Femur (tissue), 1 donor: ENCODE data around the gene PPP4R1.
A peak's percentile ranks its signal among the peaks of the same experiment; 100 is the strongest.
"Not testable (repeated sequence)": the region's sequence is repeated elsewhere in the genome, so short reads cannot be mapped to it uniquely, and the experiment has no call there.

Source experiments
- DNase-seq: peaks from one replicate; pipeline ENCODE4 v3.0.0-alpha.2; 2017

PPP4R1 gene

DNA sequence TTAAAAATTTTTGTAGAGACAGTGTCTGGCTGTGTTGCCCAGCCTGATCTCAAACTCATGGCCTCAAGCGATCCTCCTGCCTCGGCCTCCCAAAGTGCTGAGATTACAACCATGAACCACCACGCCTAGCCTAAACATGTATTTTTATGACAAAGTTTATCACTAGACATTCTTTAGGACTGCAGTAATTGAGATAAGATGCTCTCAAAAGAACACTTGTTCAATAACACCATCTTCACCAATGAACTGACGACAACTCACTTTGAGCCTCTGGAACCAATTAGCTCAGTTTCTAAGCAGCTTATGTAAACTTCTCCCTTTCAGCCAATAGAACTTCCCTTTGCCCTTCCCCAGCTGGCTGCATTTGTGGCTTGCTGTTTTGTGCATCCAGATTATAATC, 15.3 kb upstream of the PPP4R1 start:
- DNase-seq = no peak

DNA sequence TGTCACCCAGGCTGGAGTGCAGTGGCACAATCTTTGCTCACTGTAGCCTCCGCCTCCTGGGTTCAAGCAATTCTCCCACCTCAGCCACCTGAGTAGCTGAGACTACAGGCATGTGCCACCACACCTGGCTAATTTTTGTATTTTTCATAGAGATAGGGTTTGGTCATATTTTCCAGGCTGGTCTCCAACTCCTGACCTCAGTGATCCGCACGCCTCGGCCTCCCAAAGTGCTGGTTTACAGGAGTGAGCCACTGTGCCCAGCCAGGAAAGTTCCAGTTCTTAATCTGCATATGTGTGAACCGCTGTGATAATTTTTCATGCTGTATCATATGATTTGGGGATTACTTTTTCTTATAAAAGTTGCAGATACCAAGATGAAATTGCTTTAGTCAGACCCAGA, 14.6 kb upstream of the PPP4R1 start:
- no peak for DNase-seq

DNA sequence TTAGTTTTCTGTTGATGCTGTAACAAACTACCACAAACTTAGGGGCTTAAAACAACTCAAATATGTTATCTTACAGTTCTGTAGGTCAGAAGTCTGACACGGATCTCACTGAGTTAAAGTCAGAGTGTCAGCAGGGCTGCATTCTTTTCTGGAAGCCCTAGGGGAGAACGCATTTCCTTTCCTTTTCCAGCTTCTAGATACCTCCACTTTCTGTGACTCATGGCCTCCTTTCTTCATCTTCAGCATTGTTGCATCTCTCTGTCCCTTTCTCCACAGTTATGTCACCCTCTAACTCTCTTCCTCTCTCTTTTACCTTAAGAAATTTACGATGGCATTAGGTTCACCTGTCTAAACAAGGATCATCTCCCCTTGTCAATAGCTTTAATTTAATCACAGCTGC, 13.3 kb upstream of the PPP4R1 start:
- no peak for DNase-seq

DNA sequence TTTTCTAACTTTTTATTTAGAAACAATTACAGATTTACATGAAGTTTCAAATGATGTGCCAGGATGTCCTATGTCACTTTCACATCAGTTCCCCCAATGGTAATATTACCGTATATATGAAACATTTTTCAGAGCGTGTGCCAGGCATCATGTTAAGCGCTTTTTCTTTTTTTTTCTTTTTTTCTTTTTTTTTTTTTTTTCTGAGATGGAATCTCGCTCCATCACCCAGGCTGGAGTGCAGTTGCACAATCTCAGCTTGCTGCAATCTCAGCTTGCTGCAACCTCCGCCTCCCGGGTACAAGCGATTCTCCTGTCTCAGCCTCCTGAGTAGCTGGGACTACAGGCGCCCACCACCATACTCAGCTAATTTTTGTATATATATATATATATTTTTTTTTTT, 5.6 kb upstream of the PPP4R1 start:
- no peak for DNase-seq

DNA sequence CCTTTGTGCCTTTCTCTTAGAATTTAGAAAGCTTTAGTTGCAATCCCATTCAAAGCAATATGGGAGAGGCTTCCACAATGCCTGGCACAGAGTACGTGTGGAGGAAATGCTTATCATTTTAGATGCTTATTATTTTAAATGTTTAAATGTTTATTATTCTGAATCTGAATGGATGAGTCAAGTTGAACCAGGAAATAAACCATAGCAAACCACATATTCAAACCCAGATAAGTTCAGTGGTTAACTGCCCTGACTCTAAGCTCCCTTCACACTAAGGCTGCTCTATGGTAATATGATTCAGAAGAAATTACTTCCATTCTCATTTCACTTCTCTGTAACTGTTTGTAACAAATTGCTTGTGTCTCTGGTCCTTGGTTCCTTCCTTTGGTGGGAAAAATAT, 5.2 kb upstream of the PPP4R1 start:
- DNase-seq = no peak

DNA sequence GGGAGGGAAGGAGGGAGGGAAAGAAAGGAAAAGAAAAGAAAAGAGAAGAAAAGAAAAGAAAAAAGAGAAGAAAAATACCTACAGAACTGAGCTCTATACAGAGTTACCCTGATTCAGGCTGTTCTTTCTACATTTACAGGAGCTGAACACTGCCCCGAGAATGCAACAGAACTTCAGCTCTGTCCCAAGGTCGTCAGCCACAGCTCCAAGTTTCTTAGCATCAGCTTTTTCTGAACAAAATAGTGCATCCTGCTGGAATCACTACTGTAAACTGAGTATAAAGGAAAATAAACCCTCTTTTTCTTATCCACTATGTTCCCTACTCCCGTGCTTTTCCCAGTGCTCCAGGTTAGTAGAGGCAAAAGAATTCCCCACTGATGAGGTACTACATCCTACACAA, 4.7 kb upstream of the PPP4R1 start:
- DNase-seq = no peak

DNA sequence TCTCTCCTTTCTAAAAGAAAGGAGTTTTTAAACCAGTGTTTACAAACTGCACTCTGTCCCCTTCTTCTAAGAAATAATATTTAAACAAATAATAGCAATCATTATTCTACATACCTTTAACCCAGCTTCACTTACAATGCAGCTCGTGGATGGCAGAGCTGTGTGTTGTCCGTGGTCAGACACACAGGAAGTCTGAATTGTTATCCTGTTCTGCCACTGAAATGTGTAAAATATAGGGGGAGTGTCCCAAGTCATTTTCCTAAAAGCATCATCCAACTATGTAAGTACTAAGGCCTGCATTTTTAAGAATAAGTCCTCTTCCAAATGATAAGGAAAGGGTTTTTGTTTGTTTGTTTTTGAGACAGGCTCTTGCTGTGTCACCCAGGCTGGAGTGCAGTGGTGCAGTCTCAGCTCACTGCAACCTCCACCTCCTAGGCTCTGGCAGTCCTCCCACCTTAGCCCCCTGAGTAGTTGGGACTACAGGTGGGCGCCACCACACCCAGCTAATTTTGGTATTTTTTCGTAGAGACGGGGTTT, 2.7 kb upstream of the PPP4R1 start:
- DNase-seq = no peak

DNA sequence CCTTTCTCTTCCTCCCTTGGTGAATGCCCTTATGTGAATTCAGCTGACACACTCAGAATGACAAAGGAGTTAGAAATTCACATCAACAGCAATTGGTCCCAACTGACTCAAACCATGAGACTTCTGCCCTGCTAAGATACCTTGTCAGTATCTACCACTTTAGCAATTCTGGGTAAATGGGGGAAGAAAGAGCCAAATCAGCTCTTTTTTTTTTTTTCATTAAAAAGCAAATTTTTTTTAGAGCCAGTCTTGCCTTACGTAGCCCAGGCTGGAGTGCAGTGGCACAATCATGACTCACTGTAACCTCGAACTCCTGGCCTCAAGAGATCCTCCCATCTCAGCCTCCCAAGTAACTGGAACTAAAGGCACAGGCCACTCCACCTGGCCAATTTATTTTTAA, 1.7 kb upstream of the PPP4R1 start:
- DNase-seq = no peak

DNA sequence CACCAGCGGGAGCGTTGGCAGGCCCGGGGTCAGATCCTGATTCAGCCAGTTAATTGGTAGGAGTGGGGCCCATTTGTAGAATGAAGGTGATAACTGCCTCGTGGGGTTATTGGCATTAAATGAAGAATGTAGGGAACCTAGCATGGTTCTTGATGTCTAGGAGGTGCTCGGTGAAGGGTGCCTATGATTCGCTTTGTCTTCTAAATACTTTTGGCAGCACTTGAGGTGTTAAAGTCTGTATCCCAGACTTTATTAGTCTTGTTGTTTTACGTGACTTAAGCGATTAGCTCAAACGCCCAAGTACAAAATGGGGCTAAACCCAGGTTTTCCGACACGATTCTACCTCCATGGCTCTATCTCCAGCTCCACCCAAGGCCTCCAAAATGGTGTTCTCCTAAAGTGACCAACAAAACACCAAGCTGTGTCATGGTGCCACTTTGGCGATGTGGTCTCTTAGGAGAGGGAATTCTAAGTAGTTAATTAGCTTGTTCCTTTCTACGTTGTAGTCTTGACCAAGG, 980 bp upstream of the PPP4R1 start:
- no peak for DNase-seq

DNA sequence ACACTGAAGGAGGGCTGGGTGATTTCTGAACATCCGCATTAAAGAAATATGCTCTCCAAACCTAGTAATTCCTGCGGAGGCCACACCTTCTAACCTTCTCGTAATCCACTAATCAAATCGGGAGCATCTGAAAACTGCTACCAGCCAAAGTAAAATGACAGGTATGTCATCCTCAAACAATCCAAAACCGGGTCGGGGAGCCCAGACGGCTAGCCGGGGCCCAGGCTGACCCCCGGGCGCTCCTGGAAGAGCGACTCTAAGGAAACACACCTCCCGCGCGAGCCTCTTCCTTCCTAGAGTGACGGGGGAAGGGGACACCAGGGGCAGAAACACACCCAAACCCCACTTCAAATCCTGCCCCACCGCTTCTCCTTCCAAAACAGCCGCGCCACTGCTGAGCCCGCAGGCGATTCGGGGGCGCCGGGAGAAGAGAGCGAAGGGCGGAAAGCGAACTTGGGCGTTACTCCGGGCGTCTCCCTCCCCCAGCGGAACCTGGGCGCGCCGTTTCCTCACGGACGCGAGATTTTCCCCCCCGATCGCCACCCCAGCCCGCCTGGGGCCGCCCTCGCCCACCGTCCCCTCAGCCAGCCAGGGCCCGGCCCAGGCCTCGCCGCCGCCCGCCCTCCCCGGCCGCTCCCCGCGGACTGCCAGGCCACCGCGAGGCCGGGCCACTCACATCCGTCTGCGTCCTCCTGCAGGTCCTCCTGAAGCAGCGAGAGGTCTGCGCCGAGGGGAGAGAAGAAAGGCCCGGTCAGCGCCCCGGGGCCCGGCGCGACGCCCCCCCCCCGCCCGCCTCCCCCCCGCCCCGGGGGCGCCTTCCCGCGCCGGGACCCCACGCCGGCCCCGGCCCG, 584 bp downstream of the PPP4R1 start:
- DNase-seq = peak; percentile 73

DNA sequence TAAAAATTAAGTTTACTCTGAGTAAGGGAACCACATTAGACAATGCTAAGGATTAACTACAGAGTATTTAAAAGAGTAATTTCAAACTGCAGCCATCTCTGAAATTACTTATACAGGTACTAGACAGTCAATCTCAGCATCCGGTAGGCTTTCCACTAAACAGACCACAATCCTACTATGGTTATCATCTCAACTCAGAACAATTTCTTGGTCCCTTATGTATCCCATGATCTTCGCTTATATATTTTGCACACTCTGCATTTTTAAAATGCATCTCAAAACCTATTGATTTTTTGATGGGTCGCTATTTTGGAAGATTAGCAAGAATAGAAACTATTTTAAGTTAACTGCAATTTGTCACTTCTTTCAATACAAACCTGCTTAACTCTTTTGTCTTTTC, 1.4 kb downstream of the PPP4R1 start:
- no peak for DNase-seq

DNA sequence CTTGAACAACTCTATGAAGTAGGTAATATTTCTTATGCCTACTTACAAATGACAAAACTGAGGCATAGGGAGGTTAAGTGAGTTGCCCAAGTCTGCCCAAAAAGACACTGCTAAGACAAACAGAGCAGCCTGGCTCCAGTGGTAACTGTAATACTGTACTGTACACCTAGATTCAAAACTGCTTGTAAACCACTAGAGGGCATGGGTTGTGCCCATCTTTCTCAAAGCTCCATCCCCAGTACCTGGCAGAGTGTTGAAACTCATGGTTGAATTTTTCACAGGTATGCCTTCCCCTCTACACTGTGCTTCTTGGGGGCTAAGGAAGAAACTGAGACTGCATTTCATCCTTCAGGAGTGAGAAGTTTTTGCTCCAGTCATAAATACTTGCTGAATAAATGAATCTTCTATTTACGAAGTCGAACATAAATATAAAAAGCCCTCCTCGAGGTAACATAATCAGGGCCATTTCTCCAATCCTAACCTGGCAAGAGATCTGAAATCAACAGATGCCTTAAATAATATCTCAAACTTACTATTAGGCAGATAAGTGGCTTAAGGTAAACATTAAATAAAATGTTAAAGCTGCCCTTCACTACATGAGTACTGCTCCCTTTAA, 2.0 kb downstream of the PPP4R1 start:
- peak; percentile 34 for DNase-seq

DNA sequence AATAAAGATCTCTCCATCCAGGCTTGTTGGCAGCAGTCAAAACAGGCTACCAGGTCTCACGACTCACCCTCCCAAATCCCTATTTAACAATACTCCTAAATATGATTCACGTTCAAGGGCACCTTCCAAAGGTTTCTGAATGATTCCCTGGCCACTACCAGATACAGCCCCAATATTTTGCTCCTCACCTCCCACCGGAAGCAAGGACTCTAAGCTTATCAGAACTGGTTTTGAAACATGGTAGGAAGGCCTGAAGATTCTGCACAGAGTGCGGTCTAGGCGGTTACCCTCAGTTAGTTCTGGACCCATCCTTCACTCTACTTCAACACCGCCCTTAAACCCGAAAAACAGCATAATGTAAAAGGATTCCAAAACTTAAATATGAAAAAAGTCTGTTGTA, 5.2 kb downstream of the PPP4R1 start:
- no peak for DNase-seq

DNA sequence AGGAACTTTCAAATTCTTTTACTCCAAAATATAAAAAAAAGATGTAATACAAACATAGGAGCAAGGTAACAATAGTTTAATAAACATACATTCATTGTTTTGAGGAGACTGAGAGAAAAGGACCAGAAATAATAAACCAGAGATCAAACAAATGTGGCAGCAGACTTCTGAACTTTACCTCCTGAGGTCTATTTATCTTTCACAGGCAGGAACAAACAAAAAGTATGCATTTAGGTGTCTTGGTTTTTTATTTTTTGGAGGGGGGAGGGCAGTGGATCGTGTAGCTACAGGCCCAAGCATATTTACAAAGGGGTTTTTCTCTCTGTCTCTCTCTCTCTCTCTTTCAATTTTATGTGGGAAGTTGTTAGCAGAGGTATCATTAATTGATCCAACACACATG, 5.6 kb downstream of the PPP4R1 start:
- no peak for DNase-seq

DNA sequence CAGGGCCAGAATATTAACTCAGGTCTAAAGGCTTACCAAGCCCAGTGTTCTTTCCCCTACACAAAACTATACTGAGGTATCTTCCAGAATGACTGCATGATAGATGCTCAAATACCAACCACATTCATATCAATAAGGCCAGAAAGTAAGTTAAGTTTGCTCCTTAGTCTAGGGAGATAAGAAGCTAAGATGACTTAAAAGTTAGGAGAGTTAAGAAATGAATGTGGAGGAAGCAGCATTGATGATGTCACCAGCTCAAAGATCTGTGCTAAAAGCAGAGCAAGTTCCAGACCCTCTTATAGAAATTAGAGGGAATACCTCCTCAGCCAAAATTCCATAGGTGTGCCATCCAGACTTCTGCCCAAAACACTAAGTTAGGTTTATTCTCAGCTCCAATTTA, 6.1 kb downstream of the PPP4R1 start:
- no peak for DNase-seq

DNA sequence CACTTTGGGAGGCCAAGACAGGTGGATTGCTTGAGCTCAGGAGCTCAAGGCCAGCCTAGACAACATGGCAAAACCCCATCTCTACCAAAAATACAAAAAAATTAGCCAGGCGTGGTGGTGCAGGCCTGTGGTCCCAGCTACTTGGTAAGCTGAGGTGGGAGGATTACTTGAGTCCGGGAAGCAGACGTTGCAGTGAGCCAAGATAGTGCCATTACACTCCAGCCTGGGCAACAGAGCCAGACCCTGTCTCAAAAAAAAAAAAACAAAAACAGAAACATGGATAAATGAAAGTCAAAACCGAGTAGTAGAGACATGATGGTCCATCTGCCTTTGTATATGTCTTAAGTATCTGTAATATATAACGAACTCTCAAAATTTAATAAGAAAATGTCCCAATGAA, 7.2 kb downstream of the PPP4R1 start:
- not testable (repeated sequence) for DNase-seq

DNA sequence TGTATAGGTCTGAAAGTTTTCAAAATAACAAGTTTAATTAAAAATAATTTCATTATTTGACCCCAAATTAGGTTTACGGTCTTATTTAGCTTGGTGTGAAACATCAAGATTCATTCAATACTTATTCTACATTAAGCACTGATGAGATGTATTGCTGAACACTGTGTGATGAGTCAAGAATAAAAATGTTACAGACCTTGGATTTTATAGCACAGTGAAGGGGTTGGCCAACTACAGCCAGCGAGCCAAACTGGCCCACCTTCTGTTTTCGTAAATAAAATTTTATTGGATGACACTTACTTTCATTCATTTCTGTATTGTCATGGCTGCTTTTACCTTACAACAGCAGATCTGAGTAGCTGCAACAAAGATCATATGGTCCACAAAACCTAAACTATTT, 8.3 kb downstream of the PPP4R1 start:
- DNase-seq = no peak

DNA sequence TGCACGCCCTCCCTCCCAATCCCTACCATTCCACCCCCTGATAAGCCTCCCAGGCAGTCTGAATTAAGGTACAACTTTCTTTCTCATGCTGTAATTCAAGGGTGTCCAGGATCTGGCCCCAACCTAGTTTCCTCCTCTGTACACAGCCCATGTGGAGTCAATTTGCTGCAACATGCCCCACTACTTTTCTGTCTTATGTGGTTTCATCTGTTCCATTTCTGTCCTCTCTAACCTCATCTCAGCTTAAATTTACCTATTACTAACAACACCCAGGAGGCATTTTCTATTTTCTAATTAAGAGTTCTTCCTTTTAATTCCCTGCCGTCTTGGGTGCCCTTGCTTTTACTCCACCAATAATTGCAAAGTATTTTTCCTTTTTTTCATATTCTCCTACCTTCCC, 10.0 kb downstream of the PPP4R1 start:
- DNase-seq = no peak

DNA sequence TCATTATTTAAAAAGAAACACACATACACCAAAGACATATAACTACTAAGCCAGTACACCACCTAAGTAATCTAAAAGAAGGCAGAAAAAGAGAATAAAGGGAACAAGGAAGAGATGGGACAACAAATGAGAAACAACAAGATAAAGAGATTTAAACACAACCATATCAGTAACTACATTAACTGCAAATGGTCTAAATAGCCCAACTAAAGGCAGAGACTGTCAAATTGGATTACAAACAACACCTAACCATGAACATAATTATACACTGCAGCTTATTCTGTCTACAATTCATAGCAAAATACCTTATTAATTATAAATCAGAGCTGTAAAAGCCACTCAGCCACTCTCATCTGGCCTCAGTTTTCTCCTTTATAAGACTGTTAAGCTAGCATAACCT, 15.0 kb downstream of the PPP4R1 start:
- no peak for DNase-seq

DNA sequence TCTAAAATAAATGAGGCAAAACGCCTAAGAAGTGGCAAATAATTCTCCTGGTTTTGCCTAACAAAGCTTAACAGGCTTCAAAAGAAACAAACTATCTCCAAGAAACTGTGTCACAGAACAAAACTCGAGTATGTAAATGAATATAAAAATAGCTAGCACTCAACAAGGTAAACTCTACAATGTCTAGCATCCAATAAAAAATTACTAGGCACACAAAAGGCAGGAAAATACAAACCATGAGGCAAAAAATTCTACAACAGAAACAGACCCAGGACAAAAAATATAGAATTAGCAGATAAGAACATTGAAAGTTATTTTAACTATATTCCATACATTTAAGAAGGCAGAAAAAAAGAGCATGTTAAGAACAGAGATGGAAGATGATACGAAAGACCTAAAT, 16.8 kb downstream of the PPP4R1 start:
- no peak for DNase-seq

DNA sequence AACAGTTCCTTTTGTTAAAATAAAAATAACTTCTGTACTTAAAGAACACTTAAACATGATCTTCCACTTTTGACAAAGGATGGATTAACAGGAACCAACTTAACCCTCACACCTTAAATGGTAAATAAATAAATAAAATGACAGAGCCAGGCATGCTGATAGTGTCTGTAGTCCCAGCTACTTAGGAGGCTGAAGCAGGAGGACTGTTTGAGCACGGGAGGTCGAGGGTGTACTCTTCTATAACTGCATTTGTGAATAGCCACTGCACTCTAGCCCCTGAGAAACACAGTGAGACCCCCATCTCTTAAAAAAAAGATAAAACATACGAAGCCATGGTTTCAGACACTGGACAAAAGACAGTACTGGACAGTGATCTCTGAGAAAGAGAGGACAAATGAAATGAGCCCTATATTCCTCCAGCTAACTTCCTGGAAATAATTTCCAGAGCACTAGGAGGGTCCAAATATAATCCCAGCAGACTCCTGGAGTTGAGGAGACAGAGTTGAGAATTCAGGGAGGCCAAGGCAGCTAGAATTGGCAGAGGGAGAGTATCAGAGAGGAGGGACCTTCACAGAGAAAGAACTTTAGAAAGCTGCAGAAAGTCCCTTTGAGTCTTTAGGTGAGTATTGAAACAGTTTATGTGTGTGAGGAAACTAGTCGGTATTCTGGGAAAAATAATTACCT, 17.4 kb downstream of the PPP4R1 start:
- no peak for DNase-seq

DNA sequence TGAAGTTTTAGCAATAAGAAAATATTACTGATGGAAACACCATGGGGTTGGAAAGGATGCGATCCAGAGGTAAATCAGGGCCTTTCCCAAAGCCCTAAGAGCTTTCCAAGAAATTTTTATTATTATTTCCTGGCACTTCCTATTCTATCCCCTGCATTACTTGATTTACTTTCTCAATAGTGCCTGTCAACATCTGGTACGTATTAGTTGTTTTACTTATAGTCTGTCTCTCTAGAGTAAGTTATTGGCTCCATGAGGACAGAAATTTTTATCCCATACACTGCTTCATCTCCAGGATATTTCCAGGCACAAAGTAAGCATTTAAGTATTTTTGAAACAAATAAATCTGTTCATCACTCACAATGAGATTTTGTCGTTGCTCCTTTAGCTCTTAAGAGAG, 18.1 kb downstream of the PPP4R1 start:
- no peak for DNase-seq

DNA sequence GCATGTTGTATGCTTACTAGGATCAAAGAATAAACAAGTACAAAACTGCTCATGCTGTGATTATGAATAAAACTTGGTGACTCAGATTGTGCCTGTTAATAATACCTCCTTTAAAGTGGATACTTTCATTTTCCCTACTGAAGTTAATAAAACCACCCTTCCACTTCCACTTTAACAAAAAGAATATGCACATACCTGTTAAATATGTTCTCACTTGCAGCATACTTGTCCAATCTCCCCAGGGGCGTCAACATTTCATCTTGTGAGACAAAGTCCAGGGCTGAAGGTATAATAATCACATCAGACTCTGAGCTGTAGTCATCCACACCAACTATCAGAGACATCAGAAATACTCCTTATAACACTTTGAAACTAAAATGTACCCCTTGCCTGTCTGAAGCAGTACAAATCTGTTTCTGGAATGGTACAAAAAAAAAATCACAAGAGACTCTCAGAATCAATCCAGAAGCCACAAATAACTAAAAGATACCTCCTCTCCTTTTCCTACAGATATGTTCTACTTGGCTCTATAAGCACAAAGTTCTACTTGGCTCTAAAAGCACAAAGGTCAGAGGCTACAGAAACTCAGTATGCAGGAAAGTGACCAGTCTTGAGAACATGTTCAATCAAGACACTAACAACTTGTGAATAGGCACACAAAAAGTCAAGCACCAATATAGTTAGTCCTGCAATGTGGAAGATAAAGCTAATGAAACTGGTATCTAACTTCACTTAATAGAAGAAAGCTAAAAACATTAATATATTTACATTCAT, 19.3 kb downstream of the PPP4R1 start:
- DNase-seq = no peak
